ENCODE measurements around the gene KCNH4. TPM values are rescaled to one million over a fixed set of nuclear protein-coding genes. Genes with fewer than 3 reads are reported as not detected.

KCNH4 gene
- polyA plus RNA-seq, 1 donor (not counting 4 experiments of a cell fraction or from before 2014, with no cell fraction given) = not detected

GRCh38 chr17:42202696-42203095, 21.8 kb upstream of the KCNH4 start:
- Histone ChIP-seq H3K79me2 (ENCODE audit: control insufficient read depth, insufficient read depth, low read length) (no peaks in the 10 kb centered on the region), H3K27me3 (ENCODE audit: control insufficient read depth, extremely low read depth, insufficient read depth, low read length) (no peaks in the 10 kb centered on the region), H3K4me3 (ENCODE audit: control insufficient read depth in 2 of 3, extremely low read depth in 1 of 3, insufficient read depth in 2 of 3, low read depth in 1 of 3, low read length in 3 of 3) (no peak overlapping the region), H2AFZ (ENCODE audit: control insufficient read depth, low read length) (no peak overlapping the region), H3K4me2 (ENCODE audit: control insufficient read depth, extremely low read depth, insufficient read depth, low read depth, low read length) (no peak overlapping the region), H3K4me1 (ENCODE audit: control insufficient read depth, extremely low read depth, insufficient read depth, low read length) (no peaks in the 10 kb centered on the region), H4K20me1 (ENCODE audit: control insufficient read depth, extremely low read depth, insufficient read depth, low read length) (no peaks in the 10 kb centered on the region), H3K9me1 (ENCODE audit: control insufficient read depth, extremely low read depth, insufficient read depth, low read length) (no peaks in the 10 kb centered on the region), H3K36me3 (ENCODE audit: control insufficient read depth in 2 of 2, extremely low read depth in 1 of 2, insufficient read depth in 2 of 2, low read length in 2 of 2) (peaks cover 0 to 2% of the 10 kb centered on the region in 2 experiments), H3K9ac (ENCODE audit: control insufficient read depth, extremely low read depth, insufficient read depth, low read length) (no peak overlapping the region), H3K27ac (ENCODE audit: control insufficient read depth, insufficient read depth, low read length) (no peak overlapping the region), H3K9me3 (ENCODE audit: control insufficient read depth, low read depth, low read length) (no peaks in the 10 kb centered on the region)
- FAIRE-seq (no peak), DNase-seq (ENCODE audit: low read depth, low spot score) (no peak)
- no peak for TF ChIP-seq EZH2 (IDR thresholded peaks at IDR 0.05; ENCODE audit: low read length)
- TF ChIP-seq, protein P1, sequence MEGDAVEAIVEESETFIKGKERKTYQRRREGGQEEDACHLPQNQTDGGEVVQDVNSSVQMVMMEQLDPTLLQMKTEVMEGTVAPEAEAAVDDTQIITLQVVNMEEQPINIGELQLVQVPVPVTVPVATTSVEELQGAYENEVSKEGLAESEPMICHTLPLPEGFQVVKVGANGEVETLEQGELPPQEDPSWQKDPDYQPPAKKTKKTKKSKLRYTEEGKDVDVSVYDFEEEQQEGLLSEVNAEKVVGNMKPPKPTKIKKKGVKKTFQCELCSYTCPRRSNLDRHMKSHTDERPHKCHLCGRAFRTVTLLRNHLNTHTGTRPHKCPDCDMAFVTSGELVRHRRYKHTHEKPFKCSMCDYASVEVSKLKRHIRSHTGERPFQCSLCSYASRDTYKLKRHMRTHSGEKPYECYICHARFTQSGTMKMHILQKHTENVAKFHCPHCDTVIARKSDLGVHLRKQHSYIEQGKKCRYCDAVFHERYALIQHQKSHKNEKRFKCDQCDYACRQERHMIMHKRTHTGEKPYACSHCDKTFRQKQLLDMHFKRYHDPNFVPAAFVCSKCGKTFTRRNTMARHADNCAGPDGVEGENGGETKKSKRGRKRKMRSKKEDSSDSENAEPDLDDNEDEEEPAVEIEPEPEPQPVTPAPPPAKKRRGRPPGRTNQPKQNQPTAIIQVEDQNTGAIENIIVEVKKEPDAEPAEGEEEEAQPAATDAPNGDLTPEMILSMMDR (optimal IDR thresholded peaks at IDR 0.05 in 1 of 3, IDR thresholded peaks at IDR 0.05 in 1 of 3, conservative IDR thresholded peaks at IDR 0.05 in 1 of 3; ENCODE audit: extremely low read depth in 1 of 3, insufficient read depth in 2 of 3, low read length in 3 of 3) = no peak
- dilution Hi-C loops (cut with MboI; ENCODE audit: extremely low pct_ligation_motif_present, low sequenced_read_pairs) = no loop called here

GRCh38 chr17:42202159-42202558, 21.2 kb upstream of the KCNH4 start:
- Histone ChIP-seq H3K9me1 (ENCODE audit: control insufficient read depth, extremely low read depth, insufficient read depth, low read length) (no peaks in the 10 kb centered on the region), H3K9me3 (ENCODE audit: control insufficient read depth, low read depth, low read length) (no peaks in the 10 kb centered on the region), H4K20me1 (ENCODE audit: control insufficient read depth, extremely low read depth, insufficient read depth, low read length) (no peaks in the 10 kb centered on the region), H3K36me3 (ENCODE audit: control insufficient read depth in 2 of 2, extremely low read depth in 1 of 2, insufficient read depth in 2 of 2, low read length in 2 of 2) (peaks cover 0 to 2% of the 10 kb centered on the region in 2 experiments), H3K4me2 (ENCODE audit: control insufficient read depth, extremely low read depth, insufficient read depth, low read depth, low read length) (no peak overlapping the region), H3K27ac (ENCODE audit: control insufficient read depth, insufficient read depth, low read length) (no peak overlapping the region), H2AFZ (ENCODE audit: control insufficient read depth, low read length) (no peak overlapping the region), H3K4me3 (ENCODE audit: control insufficient read depth in 2 of 3, extremely low read depth in 1 of 3, insufficient read depth in 2 of 3, low read depth in 1 of 3, low read length in 3 of 3) (no peak overlapping the region), H3K9ac (ENCODE audit: control insufficient read depth, extremely low read depth, insufficient read depth, low read length) (no peak overlapping the region), H3K27me3 (ENCODE audit: control insufficient read depth, extremely low read depth, insufficient read depth, low read length) (no peaks in the 10 kb centered on the region), H3K4me1 (ENCODE audit: control insufficient read depth, extremely low read depth, insufficient read depth, low read length) (no peaks in the 10 kb centered on the region), H3K79me2 (ENCODE audit: control insufficient read depth, insufficient read depth, low read length) (no peaks in the 10 kb centered on the region)
- no peak for DNase-seq (ENCODE audit: low read depth, low spot score)
- no peak for FAIRE-seq
- TF ChIP-seq EZH2 (IDR thresholded peaks at IDR 0.05; ENCODE audit: low read length) = no peak
- TF ChIP-seq, protein P1 (optimal IDR thresholded peaks at IDR 0.05 in 1 of 3, IDR thresholded peaks at IDR 0.05 in 1 of 3, conservative IDR thresholded peaks at IDR 0.05 in 1 of 3; ENCODE audit: extremely low read depth in 1 of 3, insufficient read depth in 2 of 3, low read length in 3 of 3) = no peak
- dilution Hi-C loops (cut with MboI; ENCODE audit: extremely low pct_ligation_motif_present, low sequenced_read_pairs) = no loop called here
